Smooth muscle cell of the pulmonary artery (primary cell): ENCODE results near the gene CEP112. TPM values are rescaled to one million over a fixed set of nuclear protein-coding genes. Genes with fewer than 3 reads are reported as not detected.

Experiments used
- total RNA-seq: library from RNA; depleted of rRNA; stranded (reverse); fragments of >200 nt; gene quantifications from 2 replicates; pipeline ENCODE4 v1.2.3, GENCODE V29; 2014

Gene CEP112
- total RNA-seq: 4.8 and 7.4 TPM in 2 replicates

DNA sequence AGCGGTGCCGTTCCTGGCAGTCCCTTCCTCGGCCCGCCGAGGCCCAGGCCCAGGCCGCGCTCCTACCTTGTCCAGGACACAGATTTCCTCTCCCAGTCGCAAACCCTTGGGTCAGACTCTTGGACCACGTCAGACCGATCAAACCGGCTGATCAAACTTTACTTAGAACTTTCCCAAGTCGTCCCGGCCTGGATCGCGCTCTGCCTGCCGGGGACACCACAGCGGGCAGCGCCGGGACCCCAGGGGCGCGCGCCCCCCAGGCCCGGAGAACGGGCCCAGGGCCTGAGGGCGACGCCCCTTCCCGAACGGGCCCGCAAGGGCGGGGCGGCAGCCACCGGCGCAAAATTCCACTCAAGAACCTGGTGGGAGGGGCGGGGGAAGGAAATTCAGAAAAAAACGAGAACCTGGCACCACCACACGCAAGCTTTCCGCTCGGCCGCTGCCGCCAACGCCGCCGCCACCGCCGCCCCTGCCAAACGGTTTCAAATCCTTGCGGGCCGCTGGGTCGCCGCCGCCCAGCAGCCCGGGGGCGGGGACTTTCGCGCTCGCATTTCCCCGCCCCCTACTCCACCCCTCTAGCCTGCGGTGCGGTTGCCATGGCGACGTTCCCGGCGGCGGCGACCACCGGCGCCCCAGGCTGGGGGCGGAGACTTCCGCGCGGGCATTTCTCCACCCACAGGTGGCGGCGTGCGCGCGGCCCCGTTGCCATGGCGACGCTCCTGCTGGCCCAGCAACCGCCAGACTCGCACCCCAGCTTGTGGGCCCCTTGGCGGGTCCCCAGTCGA, at the start of gene CEP112:
Gene CEP112, minus strand, starts transcription at position 541 of the 785 bp plus-strand sequence.

DNA sequence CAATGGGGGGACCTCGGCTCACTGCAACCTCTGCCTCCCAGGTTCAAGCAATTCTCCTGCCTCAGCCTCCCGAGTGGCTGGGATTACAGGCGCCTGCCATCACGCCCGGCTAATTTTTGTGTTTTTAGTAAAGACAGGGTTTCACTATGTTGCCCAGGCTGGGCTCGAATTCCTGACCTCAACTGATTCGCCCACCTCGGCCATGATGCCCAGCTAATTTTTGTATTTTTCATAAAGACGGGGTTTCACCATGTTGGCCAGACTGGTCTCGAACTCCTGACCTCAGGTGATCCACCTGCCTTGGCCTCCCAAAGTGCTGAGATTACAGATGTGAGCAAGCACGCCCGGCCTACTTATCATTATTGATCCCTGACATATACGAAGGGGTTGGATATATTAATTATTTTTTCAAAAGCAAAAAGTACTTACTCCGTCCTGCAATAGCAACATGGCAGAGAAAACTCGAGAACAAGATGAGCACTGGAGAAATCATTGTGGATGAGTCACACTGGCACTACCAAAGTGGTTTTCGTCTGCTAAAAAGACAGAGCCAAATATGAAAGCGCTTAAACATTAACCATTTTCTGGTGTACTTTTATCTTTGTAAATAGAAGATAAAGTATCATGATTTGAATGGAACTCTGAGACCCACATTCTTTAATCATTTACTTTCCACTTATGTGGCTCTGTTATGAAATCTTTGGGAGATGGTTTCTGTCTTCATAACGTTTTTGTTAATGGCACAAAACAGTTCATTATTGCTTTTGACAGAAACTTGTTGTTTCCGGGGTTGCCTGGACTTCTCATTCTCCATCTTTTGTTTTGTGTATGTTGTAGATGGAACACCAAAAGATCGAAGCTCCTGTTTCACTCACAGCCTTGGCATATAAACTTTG, 37.2 kb upstream of the CEP112 start, which contains the start of gene APOH:
Gene APOH, minus strand, starts transcription at position 529 of the 896 bp plus-strand sequence. Its CDS starts 36 bp downstream, at position 493.

Other genes starting within 250 kb of the CEP112 start
- not detected in 2 replicates for gene APOH, start 37.3 kb upstream of the CEP112 start, total RNA-seq
- 34.0 and 89.5 TPM in 2 replicates for gene PRKCA, start 110.5 kb upstream of the CEP112 start, total RNA-seq